IMR-90 (cell line): ENCODE data around the gene GTF2H4.

Experiments
- BHLHE40 ChIP-seq: fragments of 150-350 bp; IDR thresholded peaks from 2 replicates; pipeline ENCODE4 v1.6.1; 2016; ENCODE audit warnings: mild to moderate bottlenecking, low read depth, low read length
- CHD1 ChIP-seq: IDR thresholded peaks from 2 replicates; pipeline ENCODE4 v1.6.1; 2012; ENCODE audit warnings: low read depth, low read length, improper control_type of control experiment
- NFE2L2 ChIP-seq: fragments of 150-350 bp; IDR thresholded peaks from 2 replicates; pipeline ENCODE4 v1.6.1; 2016; ENCODE audit warnings: low read depth, mild to moderate bottlenecking, low read length
- POLR2A ChIP-seq: IDR thresholded peaks from 2 replicates; pipeline ENCODE4 v1.6.1; 2012; ENCODE audit warnings: mild to moderate bottlenecking, low read depth, low read length
- RAD21 ChIP-seq: IDR thresholded peaks from 2 replicates; pipeline ENCODE4 v1.6.1; 2012; ENCODE audit warnings: low read length, improper control_type of control experiment
- TF ChIP-seq, protein P1 (sequence below): fragments of 150-350 bp; IDR thresholded peaks from 2 replicates; pipeline ENCODE4 v1.6.1; 2017; ENCODE audit warnings: mild to moderate bottlenecking, antibody characterized with exemption, low read length, low read depth
- TF ChIP-seq, protein P2 (sequence below): conservative IDR thresholded peaks from 2 replicates; pipeline ENCODE4 v1.5.1; 2012; ENCODE audit warnings: mild to moderate bottlenecking, low read depth, low read length, improper control_type of control experiment

GRCh38 chr6:30882759-30883684 is 25.0 kb upstream of the GTF2H4 start:
- TF ChIP-seq POLR2A (no peak), BHLHE40 (no peak), RAD21 (no peak), CHD1 (no peak), NFE2L2 (no peak)
- TF ChIP-seq, protein P1, sequence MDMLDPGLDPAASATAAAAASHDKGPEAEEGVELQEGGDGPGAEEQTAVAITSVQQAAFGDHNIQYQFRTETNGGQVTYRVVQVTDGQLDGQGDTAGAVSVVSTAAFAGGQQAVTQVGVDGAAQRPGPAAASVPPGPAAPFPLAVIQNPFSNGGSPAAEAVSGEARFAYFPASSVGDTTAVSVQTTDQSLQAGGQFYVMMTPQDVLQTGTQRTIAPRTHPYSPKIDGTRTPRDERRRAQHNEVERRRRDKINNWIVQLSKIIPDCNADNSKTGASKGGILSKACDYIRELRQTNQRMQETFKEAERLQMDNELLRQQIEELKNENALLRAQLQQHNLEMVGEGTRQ = no peak
- TF ChIP-seq, protein P2, sequence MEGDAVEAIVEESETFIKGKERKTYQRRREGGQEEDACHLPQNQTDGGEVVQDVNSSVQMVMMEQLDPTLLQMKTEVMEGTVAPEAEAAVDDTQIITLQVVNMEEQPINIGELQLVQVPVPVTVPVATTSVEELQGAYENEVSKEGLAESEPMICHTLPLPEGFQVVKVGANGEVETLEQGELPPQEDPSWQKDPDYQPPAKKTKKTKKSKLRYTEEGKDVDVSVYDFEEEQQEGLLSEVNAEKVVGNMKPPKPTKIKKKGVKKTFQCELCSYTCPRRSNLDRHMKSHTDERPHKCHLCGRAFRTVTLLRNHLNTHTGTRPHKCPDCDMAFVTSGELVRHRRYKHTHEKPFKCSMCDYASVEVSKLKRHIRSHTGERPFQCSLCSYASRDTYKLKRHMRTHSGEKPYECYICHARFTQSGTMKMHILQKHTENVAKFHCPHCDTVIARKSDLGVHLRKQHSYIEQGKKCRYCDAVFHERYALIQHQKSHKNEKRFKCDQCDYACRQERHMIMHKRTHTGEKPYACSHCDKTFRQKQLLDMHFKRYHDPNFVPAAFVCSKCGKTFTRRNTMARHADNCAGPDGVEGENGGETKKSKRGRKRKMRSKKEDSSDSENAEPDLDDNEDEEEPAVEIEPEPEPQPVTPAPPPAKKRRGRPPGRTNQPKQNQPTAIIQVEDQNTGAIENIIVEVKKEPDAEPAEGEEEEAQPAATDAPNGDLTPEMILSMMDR = no peak
